Peyer's patch (tissue), 4 donors: ENCODE measurements around the gene BASP1. TPM values are rescaled to one million over a fixed set of nuclear protein-coding genes. Genes with fewer than 3 reads are reported as not detected.

Experiments
- DNase-seq, 3 donors: peaks; one replicate each; pipeline ENCODE4 v3.0.0-alpha.2; 2017 to 2019
- H3K27ac ChIP-seq, 4 donors: fragments of 200-600 bp; sonication (generic); one replicate each; pipeline ENCODE4 v1.5.1; 2016 to 2019
- H3K27me3 ChIP-seq, 2 donors: fragments of 200-600 bp; sonication (generic); one replicate each; pipeline ENCODE4 v1.5.1; 2019
- H3K36me3 ChIP-seq, 3 donors: fragments of 200-600 bp; sonication (generic); one replicate each; pipeline ENCODE4 v1.5.1; 2016 to 2019
- H3K4me1 ChIP-seq, 4 donors: fragments of 200-600 bp; sonication (generic); one replicate each; pipeline ENCODE4 v1.5.1; 2016 to 2019
- H3K4me3 ChIP-seq, 4 donors: fragments of 200-600 bp; sonication (generic); 1 replicate in 3 of 4; 2 replicates in 1 of 4; pipeline ENCODE4 v1.5.1; 2016 to 2019; ENCODE audit warnings: mild to moderate bottlenecking in 1 of 4
- H3K9me3 ChIP-seq, 4 donors: fragments of 200-600 bp; sonication (generic); one replicate each; pipeline ENCODE4 v1.5.1; 2016 to 2019; ENCODE audit warnings: mild to moderate bottlenecking in 1 of 4
- POLR2A ChIP-seq, 2 donors: fragments of 450-650 bp; IDR thresholded peaks; one replicate each; pipeline ENCODE4 v1.5.1; 2017; ENCODE audit warnings: antibody characterized with exemption in 2 of 2, mild to moderate bottlenecking in 2 of 2, moderate library complexity in 2 of 2
- total RNA-seq, 4 donors: library from RNA; depleted of rRNA; stranded (reverse); fragments of >200 nt; gene quantifications; one replicate each; pipeline ENCODE4 v1.1.0, GENCODE V29; 2016
- TF ChIP-seq, protein P1 (sequence below), 6 experiments: fragments of 450-650 bp in 4 of 6; fragments of 200-600 bp in 2 of 6; sonication (generic) in 1 of 6; IDR thresholded peaks; one replicate each; pipeline ENCODE4 v1.5.1; 2017 to 2019; ENCODE audit warnings: antibody characterized with exemption in 6 of 6, mild to moderate bottlenecking in 3 of 6, moderate library complexity in 1 of 6

The BASP1 gene
- total RNA-seq, 4 donors from 2014 or later = 6.7 to 39.6 (median 8.0) TPM; not detected in 1

DNA sequence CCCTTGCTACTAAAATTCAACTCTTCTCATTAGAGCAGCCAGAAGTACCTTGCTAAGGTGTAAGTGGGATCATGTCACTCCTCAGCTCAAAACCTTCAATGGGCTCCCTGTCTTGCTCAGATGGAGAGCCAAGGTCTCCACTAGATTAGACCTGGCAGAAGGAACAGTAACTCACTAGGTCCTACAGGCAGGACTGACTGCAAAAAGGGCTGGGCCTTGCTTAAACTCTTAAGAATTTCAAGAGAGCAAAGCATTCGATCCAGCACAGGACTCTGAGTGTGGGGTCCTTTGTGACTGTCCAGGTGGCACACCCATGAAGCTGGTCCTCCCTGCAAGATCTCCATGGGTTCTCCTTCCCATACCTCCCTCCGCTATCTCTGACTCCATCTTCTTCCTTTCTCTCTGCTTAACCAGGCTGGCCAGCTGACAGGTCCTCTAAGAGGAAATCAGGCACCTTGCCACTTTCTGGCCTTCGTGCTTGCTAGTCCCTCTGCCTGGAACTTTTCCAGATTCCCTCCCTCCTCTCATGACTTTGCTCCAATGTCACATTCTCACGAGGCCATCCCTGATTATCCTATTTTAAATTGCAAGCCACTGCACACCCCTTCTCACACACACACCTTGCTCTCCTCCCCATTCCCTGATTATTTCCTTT, 70.2 kb downstream of the BASP1 start:
- H3K4me1 ChIP-seq = no peaks in the 10 kb centered on the region
- TF ChIP-seq POLR2A (IDR thresholded peaks at IDR 0.05) = no peak
- TF ChIP-seq, protein P1, sequence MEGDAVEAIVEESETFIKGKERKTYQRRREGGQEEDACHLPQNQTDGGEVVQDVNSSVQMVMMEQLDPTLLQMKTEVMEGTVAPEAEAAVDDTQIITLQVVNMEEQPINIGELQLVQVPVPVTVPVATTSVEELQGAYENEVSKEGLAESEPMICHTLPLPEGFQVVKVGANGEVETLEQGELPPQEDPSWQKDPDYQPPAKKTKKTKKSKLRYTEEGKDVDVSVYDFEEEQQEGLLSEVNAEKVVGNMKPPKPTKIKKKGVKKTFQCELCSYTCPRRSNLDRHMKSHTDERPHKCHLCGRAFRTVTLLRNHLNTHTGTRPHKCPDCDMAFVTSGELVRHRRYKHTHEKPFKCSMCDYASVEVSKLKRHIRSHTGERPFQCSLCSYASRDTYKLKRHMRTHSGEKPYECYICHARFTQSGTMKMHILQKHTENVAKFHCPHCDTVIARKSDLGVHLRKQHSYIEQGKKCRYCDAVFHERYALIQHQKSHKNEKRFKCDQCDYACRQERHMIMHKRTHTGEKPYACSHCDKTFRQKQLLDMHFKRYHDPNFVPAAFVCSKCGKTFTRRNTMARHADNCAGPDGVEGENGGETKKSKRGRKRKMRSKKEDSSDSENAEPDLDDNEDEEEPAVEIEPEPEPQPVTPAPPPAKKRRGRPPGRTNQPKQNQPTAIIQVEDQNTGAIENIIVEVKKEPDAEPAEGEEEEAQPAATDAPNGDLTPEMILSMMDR (IDR thresholded peaks at IDR 0.05) = no peak
- H3K4me3 ChIP-seq = no peak overlapping the region
- DNase-seq = no peak
- H3K9me3 ChIP-seq = no peaks in the 10 kb centered on the region
- no peak overlapping the region for H3K27ac ChIP-seq
- H3K27me3 ChIP-seq = no peaks in the 10 kb centered on the region
- H3K36me3 ChIP-seq = no peaks in the 10 kb centered on the region

DNA sequence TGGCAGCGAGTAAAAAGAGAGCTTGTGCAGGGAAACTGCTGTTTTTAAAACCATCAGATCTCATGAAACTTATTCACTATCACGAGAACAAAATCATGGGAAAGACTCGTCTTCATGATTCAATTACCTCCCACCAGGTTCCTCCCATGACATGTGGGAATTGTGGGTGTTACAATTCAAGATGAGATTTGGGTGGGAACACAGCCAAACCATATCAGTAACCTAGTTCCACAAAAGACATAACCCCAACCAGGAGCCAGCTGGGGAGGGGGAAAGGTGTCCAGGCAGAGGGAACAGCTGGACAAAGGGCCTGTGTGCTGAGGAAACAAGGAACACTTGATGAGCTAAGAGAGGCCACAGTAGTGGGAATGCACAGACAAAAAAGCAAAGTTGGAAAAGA, 71.1 kb downstream of the BASP1 start:
- no peaks in the 10 kb centered on the region for H3K9me3 ChIP-seq
- no peak overlapping the region for H3K4me3 ChIP-seq
- H3K27me3 ChIP-seq = no peaks in the 10 kb centered on the region
- no peak overlapping the region for H3K27ac ChIP-seq
- H3K36me3 ChIP-seq = no peaks in the 10 kb centered on the region
- TF ChIP-seq, protein P1 (IDR thresholded peaks at IDR 0.05) = no peak
- TF ChIP-seq POLR2A (IDR thresholded peaks at IDR 0.05) = no peak
- DNase-seq = no peak
- H3K4me1 ChIP-seq = no peaks in the 10 kb centered on the region

GRCh38 chr5:17289681-17290539, 72.5 kb downstream of the BASP1 start:
- Histone ChIP-seq H3K9me3 (no peaks in the 10 kb centered on the region), H3K4me3 (no peak overlapping the region), H3K36me3 (no peaks in the 10 kb centered on the region), H3K27ac (no peak overlapping the region), H3K27me3 (no peaks in the 10 kb centered on the region), H3K4me1 (no peaks in the 10 kb centered on the region)
- no peak for TF ChIP-seq POLR2A (IDR thresholded peaks at IDR 0.05)
- TF ChIP-seq, protein P1 (IDR thresholded peaks at IDR 0.05) = no peak
- no peak for DNase-seq

DNA sequence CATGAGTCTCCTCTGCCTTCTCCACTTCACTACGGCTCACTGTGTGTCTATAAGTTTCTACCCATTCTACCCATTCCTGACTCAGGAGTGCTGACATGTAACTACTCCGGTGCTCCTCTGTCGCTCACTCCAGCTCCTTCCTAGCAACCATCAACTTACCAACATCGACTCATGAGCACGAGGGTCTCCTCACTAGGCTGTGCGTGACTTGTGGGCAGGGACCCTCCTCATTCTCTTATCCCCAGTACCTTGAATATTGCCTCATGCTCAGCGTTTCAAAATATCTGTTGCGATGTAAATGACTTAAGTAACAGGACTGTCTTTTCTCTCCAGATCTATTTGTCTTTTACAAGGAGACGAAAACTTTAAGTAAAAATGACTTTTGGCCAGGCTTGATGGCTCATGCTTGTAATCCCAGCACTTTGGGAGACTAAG, 73.1 kb downstream of the BASP1 start:
- no peak for TF ChIP-seq POLR2A (IDR thresholded peaks at IDR 0.05)
- TF ChIP-seq, protein P1 (IDR thresholded peaks at IDR 0.05) = no peak

DNA sequence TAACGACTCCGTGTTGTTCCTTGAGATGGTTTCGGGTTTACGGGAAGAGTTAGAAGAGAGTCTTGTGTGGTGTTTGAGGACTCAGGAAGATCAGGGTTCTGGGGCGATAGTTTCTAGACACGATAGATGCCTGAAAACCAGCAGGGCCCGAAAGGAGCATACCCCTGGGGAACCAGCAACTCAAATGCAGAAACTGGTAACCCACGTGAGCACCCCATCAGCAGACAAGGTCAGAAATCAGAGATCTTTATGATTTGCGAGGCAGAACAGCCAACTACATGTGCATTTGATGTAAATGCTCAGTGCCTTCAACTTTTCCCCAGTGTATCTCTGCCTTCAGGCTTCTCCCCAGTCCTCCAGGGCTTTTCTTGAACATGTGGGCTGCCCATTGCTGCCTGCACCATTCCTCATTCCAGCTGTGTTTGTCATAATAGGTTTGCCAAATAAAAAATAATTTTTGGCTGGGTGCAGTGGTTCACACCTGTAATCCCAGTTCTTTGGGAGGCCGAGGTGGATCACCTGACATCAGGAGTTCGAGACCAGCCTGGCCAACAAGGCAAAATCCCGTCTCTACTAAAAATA, 75.1 kb downstream of the BASP1 start:
- no peaks in the 10 kb centered on the region for H3K9me3 ChIP-seq
- H3K4me3 ChIP-seq = no peak overlapping the region
- TF ChIP-seq, protein P1 (IDR thresholded peaks at IDR 0.05) = no peak
- no peak for TF ChIP-seq POLR2A (IDR thresholded peaks at IDR 0.05)
- H3K27me3 ChIP-seq = no peaks in the 10 kb centered on the region
- H3K27ac ChIP-seq = no peak overlapping the region
- H3K36me3 ChIP-seq = no peaks in the 10 kb centered on the region
- no peaks in the 10 kb centered on the region for H3K4me1 ChIP-seq
- no peak for DNase-seq

More for the DNA sequence above, 73.1 kb downstream of the BASP1 start:
- DNase-seq = no peak
- no peak overlapping the region for H3K27ac ChIP-seq
- no peaks in the 10 kb centered on the region for H3K9me3 ChIP-seq
- no peaks in the 10 kb centered on the region for H3K27me3 ChIP-seq
- no peaks in the 10 kb centered on the region for H3K36me3 ChIP-seq
- H3K4me3 ChIP-seq = no peak overlapping the region
- H3K4me1 ChIP-seq = no peaks in the 10 kb centered on the region
